Osteoblast (primary cell): ENCODE data around the gene MCTP2. TPM values are rescaled to one million over a fixed set of nuclear protein-coding genes. Genes with fewer than 3 reads are reported as not detected.
"Not testable (repeated sequence)": the region's sequence is repeated elsewhere in the genome, so short reads cannot be mapped to it uniquely, and the experiment has no call there.

Experiments used
- DNase-seq: peaks from one replicate; pipeline ENCODE4 v3.0.0; 2011; ENCODE audit warnings: low spot score, mixed read lengths; ENCODE audit not compliant: insufficient read length; ENCODE audit errors: missing footprints
- H2AFZ ChIP-seq: 2 replicates; pipeline ENCODE4 v1.6.0; 2011; ENCODE audit warnings: mild to moderate bottlenecking, low read length
- H3K27ac ChIP-seq: 2 replicates; pipeline ENCODE4 v1.5.1; 2011; ENCODE audit warnings: mild to moderate bottlenecking, low read depth, low read length, moderate library complexity
- H3K27me3 ChIP-seq: 2 replicates; pipeline ENCODE4 v1.6.0; 2012; ENCODE audit warnings: mild to moderate bottlenecking, control low read depth, inconsistent platforms, low read length, moderate library complexity; ENCODE audit not compliant: insufficient read depth
- H3K36me3 ChIP-seq: 2 replicates; pipeline ENCODE4 v1.5.1; 2011; ENCODE audit warnings: mild to moderate bottlenecking, low read length, control low read depth, moderate library complexity; ENCODE audit not compliant: insufficient read depth
- H3K4me1 ChIP-seq: 2 replicates; pipeline ENCODE4 v1.5.1; 2011; ENCODE audit warnings: mild to moderate bottlenecking, low read length, control low read depth, moderate library complexity; ENCODE audit not compliant: insufficient read depth
- H3K4me2 ChIP-seq: 2 replicates; pipeline ENCODE4 v1.6.0; 2011; ENCODE audit warnings: mild to moderate bottlenecking, low read length; ENCODE audit not compliant: insufficient read depth
- H3K4me3 ChIP-seq: fragments of 200-600 bp; sonication (generic); 3 replicates; pipeline ENCODE4 v1.5.1; 2012; ENCODE audit warnings: mild to moderate bottlenecking, low read length, inconsistent platforms; ENCODE audit not compliant: insufficient read depth
- H3K79me2 ChIP-seq: 2 replicates; pipeline ENCODE4 v1.6.0; 2012; ENCODE audit warnings: mild to moderate bottlenecking, low read length, control low read depth, inconsistent platforms; ENCODE audit not compliant: insufficient read depth
- H3K9me3 ChIP-seq: 2 replicates; pipeline ENCODE4 v1.5.1; 2011; ENCODE audit warnings: low read depth, low read length, control low read depth
- H4K20me1 ChIP-seq: 2 replicates; pipeline ENCODE4 v1.6.0; 2012; ENCODE audit warnings: mild to moderate bottlenecking, low read length, control low read depth; ENCODE audit not compliant: insufficient read depth
- CTCF ChIP-seq: IDR thresholded peaks from 2 replicates; pipeline ENCODE4 v1.5.1; 2011; ENCODE audit warnings: mild to moderate bottlenecking, low read depth, low read length, moderate library complexity; ENCODE audit errors: extremely low read depth
- total RNA-seq: library from RNA; depleted of rRNA; stranded (reverse); fragments of >200 nt; gene quantifications from 2 replicates; pipeline ENCODE4 v1.2.3, GENCODE V29; 2012

The MCTP2 gene
- total RNA-seq, 1 donor = 16.3 TPM

GRCh38 chr15:94256511-94256910 is 25.1 kb downstream of the MCTP2 start:
- Histone ChIP-seq H2AFZ (no peak overlapping the region), H3K36me3 (no peaks in the 10 kb centered on the region), H4K20me1 (no peaks in the 10 kb centered on the region), H3K79me2 (no peaks in the 10 kb centered on the region), H3K4me3 (no peak overlapping the region), H3K27me3 (no peaks in the 10 kb centered on the region), H3K9me3 (no peaks in the 10 kb centered on the region), H3K27ac (no peak overlapping the region), H3K4me2 (no peak overlapping the region), H3K4me1 (no peaks in the 10 kb centered on the region)
- DNase-seq = no peak
- TF ChIP-seq CTCF = no peak

- not testable (repeated sequence) for H3K27me3 ChIP-seq, H3K9me3 ChIP-seq, H3K4me2 ChIP-seq, H3K27ac ChIP-seq, H3K79me2 ChIP-seq, H4K20me1 ChIP-seq, DNase-seq, H2AFZ ChIP-seq, H3K4me3 ChIP-seq, H3K36me3 ChIP-seq, H3K4me1 ChIP-seq
Measured at GRCh38 chr15:94257776-94258175, 26.4 kb downstream of the MCTP2 start.

- no peaks in the 10 kb centered on the region for H3K9me3 ChIP-seq
- H3K27me3 ChIP-seq = no peaks in the 10 kb centered on the region
- H3K36me3 ChIP-seq = no peaks in the 10 kb centered on the region
- no peaks in the 10 kb centered on the region for H3K4me1 ChIP-seq
- no peak for DNase-seq
- no peak overlapping the region for H3K4me3 ChIP-seq
- no peak overlapping the region for H3K4me2 ChIP-seq
- H3K27ac ChIP-seq = no peak overlapping the region
- no peak for TF ChIP-seq CTCF
- no peaks in the 10 kb centered on the region for H3K79me2 ChIP-seq
- no peak overlapping the region for H2AFZ ChIP-seq
- H4K20me1 ChIP-seq = no peaks in the 10 kb centered on the region
Measured at GRCh38 chr15:94258246-94258645, 26.9 kb downstream of the MCTP2 start.

GRCh38 chr15:94259121-94259751 is 27.9 kb downstream of the MCTP2 start:
- Histone ChIP-seq H3K4me2 (no peak overlapping the region), H3K9me3 (no peaks in the 10 kb centered on the region), H4K20me1 (no peaks in the 10 kb centered on the region), H3K27ac (no peak overlapping the region), H3K27me3 (no peaks in the 10 kb centered on the region), H2AFZ (no peak overlapping the region), H3K36me3 (no peaks in the 10 kb centered on the region), H3K79me2 (no peaks in the 10 kb centered on the region), H3K4me3 (no peak overlapping the region), H3K4me1 (no peaks in the 10 kb centered on the region)
- DNase-seq = no peak
- no peak for TF ChIP-seq CTCF
